Activated CD4-positive, CD25-positive, alpha-beta regulatory T cell treated with anti-CD3 and anti-CD28 coated beads, Interleukin-2, amount 50 U/mL, for 16 hours (primary cell): Measurements from ENCODE around the gene RSAD1.

Experiments
- DNase-seq: peaks from one replicate; pipeline ENCODE4 v3.0.0-alpha.2; 2020; ENCODE audit warnings: low read depth, low spot score

Gene RSAD1

GRCh38 chr17:50518384-50519023 lies 39.8 kb downstream of the RSAD1 start:
- DNase-seq, result no peak

GRCh38 chr17:50519141-50519834 lies 40.6 kb downstream of the RSAD1 start:
- DNase-seq, result no peak

- DNase-seq, result no peak
These were observed 41.8 kb downstream of the RSAD1 start for GRCh38 chr17:50520483-50520882.

GRCh38 chr17:50521514-50521913 lies 42.9 kb downstream of the RSAD1 start:
- no peak for DNase-seq

GRCh38 chr17:50522766-50523165 lies 44.1 kb downstream of the RSAD1 start:
- DNase-seq, result no peak

- no peak for DNase-seq
These were observed 44.5 kb downstream of the RSAD1 start for GRCh38 chr17:50523208-50523607.

GRCh38 chr17:50524838-50525237 lies 46.2 kb downstream of the RSAD1 start:
- DNase-seq, result no peak

- DNase-seq, result no peak
These were observed 48.6 kb downstream of the RSAD1 start for GRCh38 chr17:50527155-50527762.

GRCh38 chr17:50527949-50528474 lies 49.4 kb downstream of the RSAD1 start:
- no peak for DNase-seq

GRCh38 chr17:50529849-50530248 lies 51.2 kb downstream of the RSAD1 start:
- no peak for DNase-seq

GRCh38 chr17:50531428-50532025 lies 52.9 kb downstream of the RSAD1 start:
- DNase-seq, result no peak

GRCh38 chr17:50532452-50533024 lies 53.9 kb downstream of the RSAD1 start, which contains the start of gene EPN3:
EPN3 (plus strand) TSS chr17:50532735; CDS start chr17:50536557, 3,822 bp downstream.
- no peak for DNase-seq

GRCh38 chr17:50533185-50533584 lies 54.5 kb downstream of the RSAD1 start:
- no peak for DNase-seq

GRCh38 chr17:50533720-50534148 lies 55.1 kb downstream of the RSAD1 start:
- no peak for DNase-seq

- no peak for DNase-seq
These were observed 55.7 kb downstream of the RSAD1 start for GRCh38 chr17:50534222-50534978.

GRCh38 chr17:50534979-50535326 lies 56.3 kb downstream of the RSAD1 start:
- no peak for DNase-seq

- DNase-seq, result no peak
These were observed 56.7 kb downstream of the RSAD1 start for GRCh38 chr17:50535407-50535806.
